ENCODE measurements around the gene SCNN1B. TPM values are rescaled to one million over a fixed set of nuclear protein-coding genes. Genes with fewer than 3 reads are reported as not detected.
"Not testable (repeated sequence)": the region's sequence is repeated elsewhere in the genome, so short reads cannot be mapped to it uniquely, and the experiment has no call there.

The SCNN1B gene
- total RNA-seq, 2 donors from 2014 or later = not detected

DNA sequence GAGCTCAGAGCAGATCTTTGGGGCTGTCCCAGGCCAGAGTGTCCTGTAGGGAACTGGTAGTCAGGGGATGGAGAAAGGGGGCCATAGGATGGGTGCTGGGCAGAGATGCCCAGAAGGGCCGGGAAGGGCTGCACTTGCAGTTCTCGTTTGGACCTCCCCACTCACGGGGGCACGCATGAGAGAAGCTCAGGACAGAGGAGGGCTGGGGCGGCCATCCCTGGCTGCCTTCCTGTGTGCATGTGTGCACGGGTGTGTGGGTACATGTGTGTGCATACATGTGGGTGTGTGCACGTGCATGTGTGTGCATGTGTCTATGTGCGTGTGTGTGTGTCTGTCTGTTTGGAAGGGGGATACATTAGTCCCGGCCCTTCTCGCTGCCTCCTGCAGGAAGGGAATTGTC is 77.6 kb downstream of the SCNN1B start:
- no peak overlapping the region for H3K4me3 ChIP-seq (ENCODE audit: low read length)
- no peaks in the 10 kb centered on the region for H3K4me1 ChIP-seq (ENCODE audit: control insufficient read depth, insufficient read depth, low read length)
- no peaks in the 10 kb centered on the region for H3K27me3 ChIP-seq (ENCODE audit: control insufficient read depth, insufficient read depth, low read length, poor library complexity, severe bottlenecking)
- WGBS, 2 experiments (ENCODE audit: insufficient coverage in 1 of 2, insufficient read length in 1 of 2) = 88 to 93% methylated on average over 7 to 10 of the region's 10 CpGs
- TF ChIP-seq, protein P1, sequence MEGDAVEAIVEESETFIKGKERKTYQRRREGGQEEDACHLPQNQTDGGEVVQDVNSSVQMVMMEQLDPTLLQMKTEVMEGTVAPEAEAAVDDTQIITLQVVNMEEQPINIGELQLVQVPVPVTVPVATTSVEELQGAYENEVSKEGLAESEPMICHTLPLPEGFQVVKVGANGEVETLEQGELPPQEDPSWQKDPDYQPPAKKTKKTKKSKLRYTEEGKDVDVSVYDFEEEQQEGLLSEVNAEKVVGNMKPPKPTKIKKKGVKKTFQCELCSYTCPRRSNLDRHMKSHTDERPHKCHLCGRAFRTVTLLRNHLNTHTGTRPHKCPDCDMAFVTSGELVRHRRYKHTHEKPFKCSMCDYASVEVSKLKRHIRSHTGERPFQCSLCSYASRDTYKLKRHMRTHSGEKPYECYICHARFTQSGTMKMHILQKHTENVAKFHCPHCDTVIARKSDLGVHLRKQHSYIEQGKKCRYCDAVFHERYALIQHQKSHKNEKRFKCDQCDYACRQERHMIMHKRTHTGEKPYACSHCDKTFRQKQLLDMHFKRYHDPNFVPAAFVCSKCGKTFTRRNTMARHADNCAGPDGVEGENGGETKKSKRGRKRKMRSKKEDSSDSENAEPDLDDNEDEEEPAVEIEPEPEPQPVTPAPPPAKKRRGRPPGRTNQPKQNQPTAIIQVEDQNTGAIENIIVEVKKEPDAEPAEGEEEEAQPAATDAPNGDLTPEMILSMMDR (conservative IDR thresholded peaks at IDR 0.05) = no peak
- Mint-ChIP-seq H3K36me3 (ENCODE audit: low read depth) (no peaks in the 10 kb centered on the region), H3K9me3 (no peaks in the 10 kb centered on the region), H3K4me3 (no peak overlapping the region), H3K4me1 (no peaks in the 10 kb centered on the region), H3K27me3 (ENCODE audit: insufficient read depth) (peaks cover 4% of the 10 kb centered on the region), H3K27ac (no peak overlapping the region)
- no peaks in the 10 kb centered on the region for H3K9me3 ChIP-seq (ENCODE audit: control insufficient read depth, low read length)
- no peak for DNase-seq
- H3K27ac ChIP-seq (ENCODE audit: low read depth, low read length) = no peak overlapping the region
- H3K36me3 ChIP-seq (ENCODE audit: control insufficient read depth, insufficient read depth, low read length) = no peaks in the 10 kb centered on the region
- H3K9ac ChIP-seq (ENCODE audit: extremely low read depth, low read length, poor library complexity, severe bottlenecking) = no peak overlapping the region

DNA sequence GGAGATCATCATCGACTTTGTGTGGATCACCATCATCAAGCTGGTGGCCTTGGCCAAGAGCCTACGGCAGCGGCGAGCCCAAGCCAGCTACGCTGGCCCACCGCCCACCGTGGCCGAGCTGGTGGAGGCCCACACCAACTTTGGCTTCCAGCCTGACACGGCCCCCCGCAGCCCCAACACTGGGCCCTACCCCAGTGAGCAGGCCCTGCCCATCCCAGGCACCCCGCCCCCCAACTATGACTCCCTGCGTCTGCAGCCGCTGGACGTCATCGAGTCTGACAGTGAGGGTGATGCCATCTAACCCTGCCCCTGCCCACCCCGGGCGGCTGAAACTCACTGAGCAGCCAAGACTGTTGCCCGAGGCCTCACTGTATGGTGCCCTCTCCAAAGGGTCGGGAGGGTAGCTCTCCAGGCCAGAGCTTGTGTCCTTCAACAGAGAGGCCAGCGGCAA is 78.4 kb downstream of the SCNN1B start:
- TF ChIP-seq, protein P1 (conservative IDR thresholded peaks at IDR 0.05) = no peak
- 93 to 98% methylated on average over 11 to 20 of the region's 20 CpGs for WGBS, 2 experiments (ENCODE audit: insufficient coverage in 1 of 2, insufficient read length in 1 of 2)
- Mint-ChIP-seq H3K4me1 (no peaks in the 10 kb centered on the region), H3K9me3 (no peaks in the 10 kb centered on the region), H3K27ac (no peak overlapping the region), H3K4me3 (no peak overlapping the region), H3K36me3 (ENCODE audit: low read depth) (no peaks in the 10 kb centered on the region), H3K27me3 (ENCODE audit: insufficient read depth) (peaks cover 4% of the 10 kb centered on the region)
- no peaks in the 10 kb centered on the region for H3K27me3 ChIP-seq (ENCODE audit: control insufficient read depth, insufficient read depth, low read length, poor library complexity, severe bottlenecking)
- no peaks in the 10 kb centered on the region for H3K36me3 ChIP-seq (ENCODE audit: control insufficient read depth, insufficient read depth, low read length)
- no peak for DNase-seq
- H3K9ac ChIP-seq (ENCODE audit: extremely low read depth, low read length, poor library complexity, severe bottlenecking) = no peak overlapping the region
- no peak overlapping the region for H3K4me3 ChIP-seq (ENCODE audit: low read length)
- H3K27ac ChIP-seq (ENCODE audit: low read depth, low read length) = no peak overlapping the region
- no peaks in the 10 kb centered on the region for H3K9me3 ChIP-seq (ENCODE audit: control insufficient read depth, low read length)
- H3K4me1 ChIP-seq (ENCODE audit: control insufficient read depth, insufficient read depth, low read length) = no peaks in the 10 kb centered on the region

DNA sequence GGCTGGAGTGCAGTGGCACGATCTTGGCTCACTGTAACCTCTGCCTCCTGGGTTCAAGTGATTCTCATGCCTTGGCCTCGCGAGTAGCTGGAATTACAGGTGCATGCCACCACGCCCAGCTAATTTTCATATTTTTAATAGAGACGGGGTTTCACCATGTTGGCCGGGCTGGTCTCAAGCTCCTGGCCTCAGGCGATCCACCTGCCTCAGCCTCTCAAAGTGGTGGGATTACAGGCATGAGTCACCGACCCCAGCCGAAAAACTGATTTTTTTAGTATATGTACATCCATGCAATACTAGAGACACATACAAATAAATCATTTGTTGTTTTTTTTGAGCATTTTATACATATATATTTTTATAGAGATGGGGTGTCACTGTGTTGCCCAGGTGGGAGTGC is 79.6 kb downstream of the SCNN1B start:
- not testable (repeated sequence) for H3K4me1 Mint-ChIP-seq; H3K4me3 ChIP-seq (ENCODE audit: low read length); H3K27me3 ChIP-seq (ENCODE audit: control insufficient read depth, insufficient read depth, low read length, poor library complexity, severe bottlenecking); H3K27ac Mint-ChIP-seq; H3K36me3 ChIP-seq (ENCODE audit: control insufficient read depth, insufficient read depth, low read length); H3K9me3 ChIP-seq (ENCODE audit: control insufficient read depth, low read length); H3K4me3 Mint-ChIP-seq; H3K4me1 ChIP-seq (ENCODE audit: control insufficient read depth, insufficient read depth, low read length); H3K9me3 Mint-ChIP-seq; H3K9ac ChIP-seq (ENCODE audit: extremely low read depth, low read length, poor library complexity, severe bottlenecking); DNase-seq; H3K27me3 Mint-ChIP-seq (ENCODE audit: insufficient read depth); H3K27ac ChIP-seq (ENCODE audit: low read depth, low read length); H3K36me3 Mint-ChIP-seq (ENCODE audit: low read depth)
- 92 to 97% methylated on average over 7 to 8 of the region's 9 CpGs for WGBS, 2 experiments (ENCODE audit: insufficient coverage in 1 of 2, insufficient read length in 1 of 2)

DNA sequence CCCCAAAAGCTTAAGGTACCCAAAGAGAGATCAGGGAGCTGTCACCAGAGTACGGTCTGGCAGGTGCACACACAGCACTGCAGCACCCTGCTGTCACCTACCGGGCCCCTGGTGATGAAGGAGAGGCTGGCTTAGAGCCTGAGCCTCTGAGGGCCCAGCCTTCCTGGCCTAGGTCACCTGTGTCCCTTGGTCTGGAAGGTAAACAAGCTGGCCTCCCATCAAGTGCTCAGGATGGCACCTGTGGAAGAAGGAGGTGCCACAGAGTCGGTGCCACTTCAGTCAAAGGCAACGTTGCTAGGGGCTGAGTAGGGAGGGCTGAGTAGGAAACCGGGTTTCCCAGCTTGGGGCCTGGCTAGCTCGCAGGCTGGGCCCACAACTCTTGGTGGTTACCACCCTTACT is 80.2 kb downstream of the SCNN1B start:
- H3K9me3 Mint-ChIP-seq = no peaks in the 10 kb centered on the region
- no peak overlapping the region for H3K4me3 ChIP-seq (ENCODE audit: low read length)
- no peak overlapping the region for H3K27ac ChIP-seq (ENCODE audit: low read depth, low read length)
- TF ChIP-seq, protein P1 (conservative IDR thresholded peaks at IDR 0.05) = no peak
- H3K27ac Mint-ChIP-seq = no peak overlapping the region
- no peak overlapping the region for H3K4me3 Mint-ChIP-seq
- H3K36me3 Mint-ChIP-seq (ENCODE audit: low read depth) = no peaks in the 10 kb centered on the region
- no peak for DNase-seq
- H3K27me3 Mint-ChIP-seq (ENCODE audit: insufficient read depth) = peaks cover 4% of the 10 kb centered on the region
- 92 to 94% methylated on average over 5 to 6 of the region's 6 CpGs for WGBS, 2 experiments (ENCODE audit: insufficient coverage in 1 of 2, insufficient read length in 1 of 2)
- no peaks in the 10 kb centered on the region for H3K27me3 ChIP-seq (ENCODE audit: control insufficient read depth, insufficient read depth, low read length, poor library complexity, severe bottlenecking)
- H3K4me1 Mint-ChIP-seq = no peaks in the 10 kb centered on the region
- no peak overlapping the region for H3K9ac ChIP-seq (ENCODE audit: extremely low read depth, low read length, poor library complexity, severe bottlenecking)
- H3K9me3 ChIP-seq (ENCODE audit: control insufficient read depth, low read length) = no peaks in the 10 kb centered on the region
- no peaks in the 10 kb centered on the region for H3K4me1 ChIP-seq (ENCODE audit: control insufficient read depth, insufficient read depth, low read length)
- no peaks in the 10 kb centered on the region for H3K36me3 ChIP-seq (ENCODE audit: control insufficient read depth, insufficient read depth, low read length)
